Left ventricle myocardium inferior (tissue), 1 donor: ENCODE measurements around the gene GZMH. TPM values are rescaled to one million over a fixed set of nuclear protein-coding genes. Genes with fewer than 3 reads are reported as not detected.
"Not testable (repeated sequence)": the region's sequence is repeated elsewhere in the genome, so short reads cannot be mapped to it uniquely, and the experiment has no call there.

ENCODE experiments used
- DNase-seq: peaks from one replicate; pipeline ENCODE4 v3.0.0-alpha.2; 2020
- H3K27ac ChIP-seq: fragments of 200-600 bp; replicated peaks from 2 replicates; pipeline ENCODE4 v1.8.0; 2021
- H3K27me3 ChIP-seq: fragments of 200-600 bp; 2 replicates; pipeline ENCODE4 v1.8.0; 2021; ENCODE audit warnings: low read depth
- H3K36me3 ChIP-seq: fragments of 200-600 bp; 2 replicates; pipeline ENCODE4 v1.8.0; 2021
- H3K4me1 ChIP-seq: fragments of 200-600 bp; 2 replicates; pipeline ENCODE4 v1.8.0; 2021
- H3K4me3 ChIP-seq: fragments of 200-600 bp; 2 replicates; pipeline ENCODE4 v1.8.0; 2021; ENCODE audit warnings: mild to moderate bottlenecking, moderate library complexity
- H3K9me3 ChIP-seq: fragments of 200-600 bp; replicated peaks from 2 replicates; pipeline ENCODE4 v1.8.0; 2021
- intact Hi-C: fragments of 100-400 bp; cut with micrococcal nuclease; formaldehyde crosslinking; loops from one replicate; pipeline ENCODE4 v1.11.0; 2022
- total RNA-seq: library from RNA; stranded (reverse); fragmentation: NEBNext Ultra II Directional; extraction: Animal tissue kit (Norgen Biotek cat#: 25700); gene quantifications from one replicate; pipeline ENCODE4 v1.2.1, GENCODE V29; 2021
- TF ChIP-seq, protein P1 (sequence below): fragments of 200-600 bp; IDR thresholded peaks from 2 replicates; pipeline ENCODE4 v1.8.0; 2021; ENCODE audit warnings: antibody characterized with exemption, mild to moderate bottlenecking, borderline replicate concordance
- donor health status: DM: no; HTN: yes; CAD: no; lungs with severe emphysema.

The GZMH gene
- total RNA-seq, 1 donor from 2014 or later, result not detected

DNA sequence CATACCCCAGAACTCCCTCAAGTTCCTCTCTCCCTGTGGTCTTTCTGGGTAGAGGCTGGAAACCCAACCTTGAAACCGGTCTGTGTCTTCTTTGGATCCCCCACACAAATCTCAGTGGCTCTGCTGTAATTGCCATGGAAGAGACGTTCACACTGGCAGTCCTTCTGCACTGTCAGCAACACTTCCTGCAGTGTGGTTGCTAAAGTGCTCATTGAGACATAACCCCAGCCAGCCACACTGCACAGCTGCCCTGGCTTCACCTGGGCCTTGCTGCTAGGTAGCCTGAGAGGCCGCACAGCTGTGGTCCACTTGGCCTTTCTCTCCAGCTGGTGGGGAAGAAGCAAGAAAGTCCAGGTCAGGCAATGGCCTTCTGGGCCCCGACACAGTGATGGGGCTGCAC is 2.4 kb downstream of the GZMH start:
- H3K36me3 ChIP-seq, result no peaks in the 10 kb centered on the region
- no peak overlapping the region for H3K27ac ChIP-seq
- TF ChIP-seq, protein P1, sequence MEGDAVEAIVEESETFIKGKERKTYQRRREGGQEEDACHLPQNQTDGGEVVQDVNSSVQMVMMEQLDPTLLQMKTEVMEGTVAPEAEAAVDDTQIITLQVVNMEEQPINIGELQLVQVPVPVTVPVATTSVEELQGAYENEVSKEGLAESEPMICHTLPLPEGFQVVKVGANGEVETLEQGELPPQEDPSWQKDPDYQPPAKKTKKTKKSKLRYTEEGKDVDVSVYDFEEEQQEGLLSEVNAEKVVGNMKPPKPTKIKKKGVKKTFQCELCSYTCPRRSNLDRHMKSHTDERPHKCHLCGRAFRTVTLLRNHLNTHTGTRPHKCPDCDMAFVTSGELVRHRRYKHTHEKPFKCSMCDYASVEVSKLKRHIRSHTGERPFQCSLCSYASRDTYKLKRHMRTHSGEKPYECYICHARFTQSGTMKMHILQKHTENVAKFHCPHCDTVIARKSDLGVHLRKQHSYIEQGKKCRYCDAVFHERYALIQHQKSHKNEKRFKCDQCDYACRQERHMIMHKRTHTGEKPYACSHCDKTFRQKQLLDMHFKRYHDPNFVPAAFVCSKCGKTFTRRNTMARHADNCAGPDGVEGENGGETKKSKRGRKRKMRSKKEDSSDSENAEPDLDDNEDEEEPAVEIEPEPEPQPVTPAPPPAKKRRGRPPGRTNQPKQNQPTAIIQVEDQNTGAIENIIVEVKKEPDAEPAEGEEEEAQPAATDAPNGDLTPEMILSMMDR, result no peak
- intact Hi-C loops, result no loop called here
- no peak for DNase-seq
- peaks cover 6% of the 10 kb centered on the region for H3K9me3 ChIP-seq
- H3K4me3 ChIP-seq, result no peak overlapping the region
- H3K4me1 ChIP-seq, result no peaks in the 10 kb centered on the region
- H3K27me3 ChIP-seq, result peaks cover 7% of the 10 kb centered on the region

DNA sequence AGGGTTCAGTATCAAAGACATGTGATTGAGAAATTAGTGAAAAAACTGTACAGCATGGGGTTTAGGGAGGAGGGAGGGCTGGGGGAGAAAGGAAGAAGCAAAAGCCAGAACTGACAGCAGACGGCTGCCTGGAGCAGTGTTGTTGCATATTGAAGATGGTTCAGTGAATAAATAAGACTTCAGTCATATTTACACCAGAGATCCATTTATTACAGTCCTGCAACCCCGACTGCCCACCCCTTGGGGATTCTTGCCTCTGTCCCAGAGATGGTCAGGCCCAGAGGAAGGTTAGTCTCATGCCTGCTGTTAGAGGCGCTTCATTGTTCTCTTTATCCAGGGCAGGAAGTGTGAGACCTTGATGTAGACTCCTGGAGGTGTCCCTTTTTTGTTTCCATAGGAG is 3.2 kb downstream of the GZMH start:
- Histone ChIP-seq H3K27me3 (peaks cover 11% of the 10 kb centered on the region), H3K4me1 (no peaks in the 10 kb centered on the region), H3K36me3 (no peaks in the 10 kb centered on the region), H3K27ac (no peak overlapping the region), H3K4me3 (no peak overlapping the region), H3K9me3 (peaks cover 2% of the 10 kb centered on the region)
- TF ChIP-seq, protein P1, result no peak
- intact Hi-C loops, result no loop called here
- DNase-seq, result no peak

DNA sequence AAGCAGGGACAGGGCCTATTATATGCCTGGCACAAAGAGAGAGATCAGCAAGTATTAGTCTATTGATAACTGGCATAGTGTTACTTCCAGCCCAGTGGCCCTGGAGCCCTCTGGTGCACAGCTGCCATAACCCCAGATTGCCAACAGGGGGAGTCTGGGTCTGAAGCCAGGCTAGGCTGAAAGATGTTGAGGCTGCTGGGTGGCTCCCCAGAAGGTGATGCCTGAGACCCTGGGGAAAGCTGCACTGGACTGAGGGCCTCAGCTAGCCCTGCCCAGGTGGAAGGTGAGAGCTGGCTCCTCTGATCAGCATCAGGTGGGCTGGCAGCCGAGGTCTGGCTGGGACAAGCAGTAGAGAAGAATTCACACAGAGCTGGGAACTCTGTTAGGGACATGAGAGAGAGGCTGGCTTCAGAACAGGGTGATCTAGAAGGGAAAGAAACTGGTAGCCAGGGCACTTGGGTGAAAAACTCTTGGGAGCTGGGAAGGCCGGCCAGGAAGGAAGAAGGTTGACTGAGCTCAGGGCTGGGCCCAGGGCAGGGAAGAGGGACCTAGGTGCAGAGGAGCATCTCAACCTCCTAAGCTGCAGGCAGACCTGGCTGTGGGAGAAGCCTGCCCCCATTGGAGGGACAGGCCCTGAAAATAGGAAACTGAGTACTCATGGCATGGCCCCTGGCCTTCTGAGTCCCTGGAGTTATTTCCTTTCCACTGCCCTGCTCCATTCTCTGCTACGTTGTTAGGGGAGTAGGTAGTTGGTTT is 3.9 kb downstream of the GZMH start:
- no peak overlapping the region for H3K4me3 ChIP-seq
- no peaks in the 10 kb centered on the region for H3K4me1 ChIP-seq
- H3K27me3 ChIP-seq, result peaks cover 13% of the 10 kb centered on the region
- H3K9me3 ChIP-seq, result no peaks in the 10 kb centered on the region
- no peak for DNase-seq
- intact Hi-C loops, result no loop called here
- TF ChIP-seq, protein P1, result peak; percentile 66
- H3K27ac ChIP-seq, result no peak overlapping the region
- H3K36me3 ChIP-seq, result no peaks in the 10 kb centered on the region

DNA sequence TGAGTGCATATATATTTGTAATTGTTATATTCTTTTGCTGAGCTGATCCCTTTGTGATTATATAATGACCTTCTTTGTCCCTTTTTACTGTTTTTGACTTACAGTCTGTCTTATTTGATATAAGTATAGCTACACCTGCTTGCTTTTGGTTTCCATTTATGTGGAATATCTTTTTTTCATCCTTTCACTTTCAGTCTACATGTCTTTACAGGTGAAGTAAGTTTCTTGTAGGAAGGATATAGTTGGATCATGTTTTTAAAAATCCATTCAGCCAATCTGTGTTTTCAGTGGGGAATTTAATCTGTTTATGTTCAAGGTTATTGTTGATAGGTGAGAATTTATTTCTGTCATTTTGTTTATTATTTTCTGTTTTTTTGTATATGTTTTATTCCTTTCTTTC is 12.1 kb downstream of the GZMH start:
- peaks cover 6% of the 10 kb centered on the region for H3K27me3 ChIP-seq
- H3K27ac ChIP-seq, result no peak overlapping the region
- H3K4me1 ChIP-seq, result no peaks in the 10 kb centered on the region
- no peak for DNase-seq
- intact Hi-C loops, result no loop called here
- H3K4me3 ChIP-seq, result no peak overlapping the region
- peaks cover 66% of the 10 kb centered on the region for H3K9me3 ChIP-seq
- TF ChIP-seq, protein P1, result no peak
- H3K36me3 ChIP-seq, result no peaks in the 10 kb centered on the region

DNA sequence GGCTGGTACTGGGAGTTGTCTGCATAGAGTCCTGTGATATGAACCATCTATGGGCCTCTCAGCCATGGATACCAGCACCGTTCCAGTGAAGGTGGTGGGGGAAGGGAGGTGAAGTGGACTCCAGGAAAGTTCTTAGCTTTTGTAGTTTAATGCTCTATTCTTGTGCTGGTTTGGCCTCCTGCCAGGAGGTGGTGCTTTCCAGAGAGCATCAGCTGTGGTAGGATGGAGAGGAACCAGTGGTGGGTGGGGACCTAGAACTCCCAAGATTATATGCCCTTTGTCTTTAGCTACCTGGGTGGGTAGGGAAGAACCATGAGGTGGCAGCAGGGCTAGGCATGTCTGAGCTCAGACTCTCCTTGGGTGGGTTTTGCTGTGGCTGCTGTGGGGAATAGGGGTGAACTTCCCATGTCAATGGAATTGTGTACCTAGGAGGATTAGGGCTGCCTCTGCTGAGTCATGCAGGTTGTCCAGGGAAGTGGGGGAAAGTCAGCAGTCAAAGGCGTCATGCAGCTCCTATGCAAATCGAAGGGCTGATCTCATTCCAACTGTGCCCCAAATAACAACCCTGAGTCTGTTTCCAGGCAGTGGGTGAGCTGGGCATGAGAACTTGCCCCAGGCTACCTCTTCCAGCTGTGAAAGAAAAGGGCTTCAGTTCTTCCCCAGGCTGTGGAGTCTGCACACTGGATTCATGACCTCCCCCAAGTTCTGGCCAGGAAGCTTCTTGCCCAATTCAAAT is 14.2 kb downstream of the GZMH start:
- no peak overlapping the region for H3K27ac ChIP-seq
- H3K4me3 ChIP-seq, result no peak overlapping the region
- no peaks in the 10 kb centered on the region for H3K36me3 ChIP-seq
- H3K4me1 ChIP-seq, result no peaks in the 10 kb centered on the region
- no peaks in the 10 kb centered on the region for H3K27me3 ChIP-seq
- H3K9me3 ChIP-seq, result peaks cover 75% of the 10 kb centered on the region
- intact Hi-C loops, result no loop called here
- DNase-seq, result no peak
- TF ChIP-seq, protein P1, result no peak

DNA sequence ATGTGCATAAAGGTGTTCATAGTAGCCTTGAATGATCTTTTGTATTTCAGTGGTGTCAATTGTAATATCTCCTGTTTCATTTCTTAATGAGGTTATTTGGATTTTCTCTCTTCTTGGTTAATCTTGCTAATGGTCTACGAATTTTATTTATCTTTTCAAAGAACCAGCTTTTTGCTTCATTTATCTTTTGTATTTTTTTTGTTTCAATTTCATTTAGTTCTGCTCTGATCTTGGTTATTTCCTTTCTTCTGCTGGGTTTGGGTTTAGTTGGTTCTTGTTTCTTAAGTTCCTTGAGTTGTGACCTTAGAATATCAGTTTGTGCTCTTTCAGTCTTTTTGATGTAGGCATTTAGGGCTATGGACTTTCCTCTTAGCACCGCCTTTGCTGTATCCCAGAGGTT is 18.5 kb downstream of the GZMH start:
- H3K27ac ChIP-seq, DNase-seq: not testable (repeated sequence)

DNA sequence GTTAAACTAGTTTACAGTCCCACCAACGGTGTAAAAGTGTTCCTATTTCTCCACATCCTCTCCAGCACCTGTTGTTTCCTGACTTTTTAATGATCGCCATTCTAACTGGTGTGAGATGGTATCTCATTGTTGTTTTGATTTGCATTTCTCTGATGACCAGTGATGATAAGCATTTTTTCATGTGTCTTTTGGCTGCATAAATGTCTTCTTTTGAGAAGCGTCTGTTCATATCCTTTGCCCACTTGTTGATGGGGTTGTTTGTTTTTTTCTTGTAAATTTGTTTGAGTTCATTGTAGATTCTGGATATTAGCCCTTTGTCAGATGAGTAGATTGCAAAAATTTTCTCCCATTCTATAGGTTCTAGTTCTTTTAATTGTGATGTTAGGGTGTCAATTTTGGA is 25.1 kb downstream of the GZMH start:
- peaks cover 42% of the 10 kb centered on the region for H3K9me3 ChIP-seq
- H3K27me3 ChIP-seq, intact Hi-C loops, H3K4me3 ChIP-seq, H3K27ac ChIP-seq, H3K4me1 ChIP-seq, H3K36me3 ChIP-seq, DNase-seq: not testable (repeated sequence)

More for the DNA sequence above, 18.5 kb downstream of the GZMH start:
- H3K27me3 ChIP-seq, H3K4me3 ChIP-seq, intact Hi-C loops, H3K36me3 ChIP-seq, H3K4me1 ChIP-seq: not testable (repeated sequence)
- peaks cover 73% of the 10 kb centered on the region for H3K9me3 ChIP-seq
